Measurements from ENCODE around the gene KRT37.

DNA sequence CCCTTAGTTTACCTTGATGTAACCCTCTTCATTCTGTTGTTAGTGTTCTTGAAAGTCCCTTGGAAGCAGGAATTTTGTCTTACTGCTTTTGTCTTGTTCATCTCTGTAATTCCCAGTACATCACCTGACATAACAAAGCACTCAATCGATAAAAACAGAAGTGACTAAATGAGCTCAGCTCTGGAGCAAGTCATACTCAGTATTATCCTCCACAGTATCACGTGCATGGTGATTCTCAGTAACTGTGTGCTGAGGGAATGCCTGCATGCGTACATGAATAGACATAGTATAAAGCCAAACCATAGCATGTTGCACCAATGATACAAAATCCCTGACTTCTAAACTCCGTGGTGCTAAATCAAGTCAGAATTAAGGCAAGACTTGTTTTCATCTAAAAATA lies 9.2 kb upstream of the KRT37 start:
- TF ChIP-seq, protein P1, sequence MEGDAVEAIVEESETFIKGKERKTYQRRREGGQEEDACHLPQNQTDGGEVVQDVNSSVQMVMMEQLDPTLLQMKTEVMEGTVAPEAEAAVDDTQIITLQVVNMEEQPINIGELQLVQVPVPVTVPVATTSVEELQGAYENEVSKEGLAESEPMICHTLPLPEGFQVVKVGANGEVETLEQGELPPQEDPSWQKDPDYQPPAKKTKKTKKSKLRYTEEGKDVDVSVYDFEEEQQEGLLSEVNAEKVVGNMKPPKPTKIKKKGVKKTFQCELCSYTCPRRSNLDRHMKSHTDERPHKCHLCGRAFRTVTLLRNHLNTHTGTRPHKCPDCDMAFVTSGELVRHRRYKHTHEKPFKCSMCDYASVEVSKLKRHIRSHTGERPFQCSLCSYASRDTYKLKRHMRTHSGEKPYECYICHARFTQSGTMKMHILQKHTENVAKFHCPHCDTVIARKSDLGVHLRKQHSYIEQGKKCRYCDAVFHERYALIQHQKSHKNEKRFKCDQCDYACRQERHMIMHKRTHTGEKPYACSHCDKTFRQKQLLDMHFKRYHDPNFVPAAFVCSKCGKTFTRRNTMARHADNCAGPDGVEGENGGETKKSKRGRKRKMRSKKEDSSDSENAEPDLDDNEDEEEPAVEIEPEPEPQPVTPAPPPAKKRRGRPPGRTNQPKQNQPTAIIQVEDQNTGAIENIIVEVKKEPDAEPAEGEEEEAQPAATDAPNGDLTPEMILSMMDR (tag by site-specific recombination; IDR thresholded peaks at IDR 0.05), result no peak
- TF ChIP-seq, protein P2, sequence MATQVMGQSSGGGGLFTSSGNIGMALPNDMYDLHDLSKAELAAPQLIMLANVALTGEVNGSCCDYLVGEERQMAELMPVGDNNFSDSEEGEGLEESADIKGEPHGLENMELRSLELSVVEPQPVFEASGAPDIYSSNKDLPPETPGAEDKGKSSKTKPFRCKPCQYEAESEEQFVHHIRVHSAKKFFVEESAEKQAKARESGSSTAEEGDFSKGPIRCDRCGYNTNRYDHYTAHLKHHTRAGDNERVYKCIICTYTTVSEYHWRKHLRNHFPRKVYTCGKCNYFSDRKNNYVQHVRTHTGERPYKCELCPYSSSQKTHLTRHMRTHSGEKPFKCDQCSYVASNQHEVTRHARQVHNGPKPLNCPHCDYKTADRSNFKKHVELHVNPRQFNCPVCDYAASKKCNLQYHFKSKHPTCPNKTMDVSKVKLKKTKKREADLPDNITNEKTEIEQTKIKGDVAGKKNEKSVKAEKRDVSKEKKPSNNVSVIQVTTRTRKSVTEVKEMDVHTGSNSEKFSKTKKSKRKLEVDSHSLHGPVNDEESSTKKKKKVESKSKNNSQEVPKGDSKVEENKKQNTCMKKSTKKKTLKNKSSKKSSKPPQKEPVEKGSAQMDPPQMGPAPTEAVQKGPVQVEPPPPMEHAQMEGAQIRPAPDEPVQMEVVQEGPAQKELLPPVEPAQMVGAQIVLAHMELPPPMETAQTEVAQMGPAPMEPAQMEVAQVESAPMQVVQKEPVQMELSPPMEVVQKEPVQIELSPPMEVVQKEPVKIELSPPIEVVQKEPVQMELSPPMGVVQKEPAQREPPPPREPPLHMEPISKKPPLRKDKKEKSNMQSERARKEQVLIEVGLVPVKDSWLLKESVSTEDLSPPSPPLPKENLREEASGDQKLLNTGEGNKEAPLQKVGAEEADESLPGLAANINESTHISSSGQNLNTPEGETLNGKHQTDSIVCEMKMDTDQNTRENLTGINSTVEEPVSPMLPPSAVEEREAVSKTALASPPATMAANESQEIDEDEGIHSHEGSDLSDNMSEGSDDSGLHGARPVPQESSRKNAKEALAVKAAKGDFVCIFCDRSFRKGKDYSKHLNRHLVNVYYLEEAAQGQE (tag by site-specific recombination; IDR thresholded peaks at IDR 0.05), result no peak
- TF ChIP-seq GLI4 (tag by site-specific recombination; IDR thresholded peaks at IDR 0.05) (no peak), ZFP37 (tag by site-specific recombination; IDR thresholded peaks at IDR 0.05) (no peak), ZNF19 (tag by site-specific recombination; IDR thresholded peaks at IDR 0.05; ENCODE audit: low read depth) (no peak), ZNF274 (IDR thresholded peaks at IDR 0.05; ENCODE audit: low read length) (no peak), ZNF274 (tag by site-specific recombination; IDR thresholded peaks at IDR 0.05; ENCODE audit: borderline replicate concordance) (no peak), ZNF169 (tag by site-specific recombination; IDR thresholded peaks at IDR 0.05) (no peak)
- TF ChIP-seq, protein P3, sequence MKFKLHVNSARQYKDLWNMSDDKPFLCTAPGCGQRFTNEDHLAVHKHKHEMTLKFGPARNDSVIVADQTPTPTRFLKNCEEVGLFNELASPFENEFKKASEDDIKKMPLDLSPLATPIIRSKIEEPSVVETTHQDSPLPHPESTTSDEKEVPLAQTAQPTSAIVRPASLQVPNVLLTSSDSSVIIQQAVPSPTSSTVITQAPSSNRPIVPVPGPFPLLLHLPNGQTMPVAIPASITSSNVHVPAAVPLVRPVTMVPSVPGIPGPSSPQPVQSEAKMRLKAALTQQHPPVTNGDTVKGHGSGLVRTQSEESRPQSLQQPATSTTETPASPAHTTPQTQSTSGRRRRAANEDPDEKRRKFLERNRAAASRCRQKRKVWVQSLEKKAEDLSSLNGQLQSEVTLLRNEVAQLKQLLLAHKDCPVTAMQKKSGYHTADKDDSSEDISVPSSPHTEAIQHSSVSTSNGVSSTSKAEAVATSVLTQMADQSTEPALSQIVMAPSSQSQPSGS (tag by site-specific recombination; IDR thresholded peaks at IDR 0.05; ENCODE audit: low read depth), result no peak
- TF ChIP-seq, protein P4, sequence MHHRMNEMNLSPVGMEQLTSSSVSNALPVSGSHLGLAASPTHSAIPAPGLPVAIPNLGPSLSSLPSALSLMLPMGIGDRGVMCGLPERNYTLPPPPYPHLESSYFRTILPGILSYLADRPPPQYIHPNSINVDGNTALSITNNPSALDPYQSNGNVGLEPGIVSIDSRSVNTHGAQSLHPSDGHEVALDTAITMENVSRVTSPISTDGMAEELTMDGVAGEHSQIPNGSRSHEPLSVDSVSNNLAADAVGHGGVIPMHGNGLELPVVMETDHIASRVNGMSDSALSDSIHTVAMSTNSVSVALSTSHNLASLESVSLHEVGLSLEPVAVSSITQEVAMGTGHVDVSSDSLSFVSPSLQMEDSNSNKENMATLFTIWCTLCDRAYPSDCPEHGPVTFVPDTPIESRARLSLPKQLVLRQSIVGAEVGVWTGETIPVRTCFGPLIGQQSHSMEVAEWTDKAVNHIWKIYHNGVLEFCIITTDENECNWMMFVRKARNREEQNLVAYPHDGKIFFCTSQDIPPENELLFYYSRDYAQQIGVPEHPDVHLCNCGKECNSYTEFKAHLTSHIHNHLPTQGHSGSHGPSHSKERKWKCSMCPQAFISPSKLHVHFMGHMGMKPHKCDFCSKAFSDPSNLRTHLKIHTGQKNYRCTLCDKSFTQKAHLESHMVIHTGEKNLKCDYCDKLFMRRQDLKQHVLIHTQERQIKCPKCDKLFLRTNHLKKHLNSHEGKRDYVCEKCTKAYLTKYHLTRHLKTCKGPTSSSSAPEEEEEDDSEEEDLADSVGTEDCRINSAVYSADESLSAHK (tag by site-specific recombination; IDR thresholded peaks at IDR 0.05), result no peak
- TF ChIP-seq, protein P5, sequence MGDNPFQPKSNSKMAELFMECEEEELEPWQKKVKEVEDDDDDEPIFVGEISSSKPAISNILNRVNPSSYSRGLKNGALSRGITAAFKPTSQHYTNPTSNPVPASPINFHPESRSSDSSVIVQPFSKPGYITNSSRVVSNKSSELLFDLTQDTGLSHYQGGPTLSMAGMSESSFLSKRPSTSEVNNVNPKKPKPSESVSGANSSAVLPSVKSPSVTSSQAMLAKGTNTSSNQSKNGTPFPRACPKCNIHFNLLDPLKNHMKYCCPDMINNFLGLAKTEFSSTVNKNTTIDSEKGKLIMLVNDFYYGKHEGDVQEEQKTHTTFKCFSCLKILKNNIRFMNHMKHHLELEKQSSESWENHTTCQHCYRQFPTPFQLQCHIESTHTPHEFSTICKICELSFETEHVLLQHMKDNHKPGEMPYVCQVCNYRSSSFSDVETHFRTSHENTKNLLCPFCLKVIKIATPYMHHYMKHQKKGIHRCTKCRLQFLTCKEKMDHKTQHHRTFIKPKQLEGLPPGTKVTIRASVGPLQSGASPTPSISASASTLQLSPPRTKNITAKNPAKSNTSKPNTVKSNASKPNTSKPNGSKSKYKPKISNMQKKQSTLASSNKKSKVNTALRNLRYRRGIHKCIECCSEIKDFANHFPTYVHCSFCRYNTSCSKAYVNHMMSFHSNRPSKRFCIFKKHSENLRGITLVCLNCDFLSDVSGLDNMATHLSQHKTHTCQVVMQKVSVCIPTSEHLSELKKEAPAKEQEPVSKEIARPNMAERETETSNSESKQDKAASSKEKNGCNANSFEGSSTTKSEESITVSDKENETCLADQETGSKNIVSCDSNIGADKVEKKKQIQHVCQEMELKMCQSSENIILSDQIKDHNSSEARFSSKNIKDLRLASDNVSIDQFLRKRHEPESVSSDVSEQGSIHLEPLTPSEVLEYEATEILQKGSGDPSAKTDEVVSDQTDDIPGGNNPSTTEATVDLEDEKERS (tag by site-specific recombination; IDR thresholded peaks at IDR 0.05), result no peak
